ENCODE results near the gene CCL4L2.
"Not testable (repeated sequence)": the region's sequence is repeated elsewhere in the genome, so short reads cannot be mapped to it uniquely, and the experiment has no call there.

The CCL4L2 gene

GRCh38 chr17:36195434-36196130 lies 15.3 kb upstream of the CCL4L2 start:
- DNase-seq, result no peak

GRCh38 chr17:36196131-36196486 lies 14.8 kb upstream of the CCL4L2 start:
- no peak for DNase-seq

GRCh38 chr17:36197387-36197703 lies 13.5 kb upstream of the CCL4L2 start:
- no peak for DNase-seq

- no peak for DNase-seq
Measured at GRCh38 chr17:36198831-36199465, 11.9 kb upstream of the CCL4L2 start.

- not testable (repeated sequence) for DNase-seq
Measured at GRCh38 chr17:36201102-36201501, 9.8 kb upstream of the CCL4L2 start.

DNA sequence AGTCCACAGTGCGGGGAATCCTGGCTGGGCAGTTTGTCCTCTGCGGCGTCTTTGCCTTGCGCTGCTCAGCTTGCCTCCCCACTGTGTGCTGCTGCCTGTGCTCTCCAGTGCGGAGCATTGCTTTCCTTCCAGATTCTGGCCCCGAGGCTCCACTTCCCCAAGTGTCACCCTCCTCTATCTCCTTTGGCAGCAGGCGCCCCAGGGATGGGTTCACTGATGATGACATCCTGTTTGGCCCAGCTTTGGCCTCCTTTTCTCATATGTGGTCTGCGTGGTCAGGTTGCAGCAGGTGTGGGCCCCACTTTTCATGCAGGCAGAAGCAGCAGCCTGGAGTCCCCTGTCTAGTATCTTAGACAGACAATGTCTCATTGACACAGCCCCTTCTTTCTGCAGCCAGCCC lies 9.4 kb upstream of the CCL4L2 start:
- DNase-seq, result not testable (repeated sequence)

DNA sequence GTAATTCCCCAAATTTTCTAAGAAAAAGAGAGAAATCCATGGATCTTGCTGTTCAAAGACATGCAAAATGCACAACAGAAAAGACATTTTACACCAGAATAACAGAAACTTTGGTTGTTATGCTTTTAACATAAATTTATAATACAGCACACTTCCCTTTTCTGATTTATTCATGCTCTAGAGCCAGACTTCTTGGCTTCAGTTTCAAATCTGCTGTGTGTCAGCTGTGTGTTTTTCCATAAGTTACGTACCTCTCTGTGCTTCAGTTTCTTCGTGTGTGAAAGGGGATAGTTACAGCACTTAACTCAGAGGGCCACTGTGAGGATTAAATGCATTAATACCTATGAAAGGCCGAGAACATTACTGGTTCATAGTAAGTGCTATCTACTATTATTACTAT lies 7.5 kb upstream of the CCL4L2 start:
- no peak for DNase-seq

GRCh38 chr17:36204724-36205500 lies 6.0 kb upstream of the CCL4L2 start:
- DNase-seq, result no peak

- no peak for DNase-seq
Measured at GRCh38 chr17:36205637-36206485, 5.0 kb upstream of the CCL4L2 start.

DNA sequence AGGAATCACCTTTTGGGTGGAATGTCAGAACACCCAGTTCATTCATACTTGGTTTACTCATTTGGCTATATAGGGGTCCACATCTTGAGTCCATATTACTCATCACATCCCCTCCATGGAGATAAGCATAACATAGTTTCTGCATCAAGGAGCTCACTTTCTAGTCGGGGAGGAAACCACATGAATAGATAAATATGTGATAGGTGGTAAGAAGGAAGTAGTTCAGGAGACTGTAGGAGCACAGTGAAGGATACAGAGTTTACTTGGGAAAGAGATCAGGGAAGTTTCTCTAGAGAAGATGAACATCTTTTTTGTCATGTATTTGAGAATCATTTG lies 4.4 kb upstream of the CCL4L2 start:
- DNase-seq, result not testable (repeated sequence)

DNA sequence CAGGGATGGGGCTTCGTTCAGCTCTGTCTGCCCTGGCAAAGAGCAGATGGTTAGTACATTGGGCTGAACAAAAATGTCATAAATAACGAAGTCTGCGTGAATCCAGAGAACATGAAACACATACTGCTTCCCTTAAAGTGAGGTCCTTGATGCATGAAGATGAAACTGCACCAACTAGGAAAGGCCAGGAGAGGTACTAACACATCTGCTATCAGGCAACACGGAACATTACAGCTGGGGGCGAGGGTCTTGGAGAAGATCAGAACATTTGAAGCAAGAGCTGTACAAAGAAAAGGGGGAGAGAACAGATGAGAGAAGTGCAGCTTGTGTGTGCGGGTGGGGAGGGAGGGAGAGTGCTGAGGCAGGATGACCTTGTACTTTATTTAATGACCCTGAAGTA lies 3.5 kb upstream of the CCL4L2 start:
- DNase-seq, result not testable (repeated sequence)

GRCh38 chr17:36209575-36209974 lies 1.3 kb upstream of the CCL4L2 start:
- no peak for DNase-seq

DNA sequence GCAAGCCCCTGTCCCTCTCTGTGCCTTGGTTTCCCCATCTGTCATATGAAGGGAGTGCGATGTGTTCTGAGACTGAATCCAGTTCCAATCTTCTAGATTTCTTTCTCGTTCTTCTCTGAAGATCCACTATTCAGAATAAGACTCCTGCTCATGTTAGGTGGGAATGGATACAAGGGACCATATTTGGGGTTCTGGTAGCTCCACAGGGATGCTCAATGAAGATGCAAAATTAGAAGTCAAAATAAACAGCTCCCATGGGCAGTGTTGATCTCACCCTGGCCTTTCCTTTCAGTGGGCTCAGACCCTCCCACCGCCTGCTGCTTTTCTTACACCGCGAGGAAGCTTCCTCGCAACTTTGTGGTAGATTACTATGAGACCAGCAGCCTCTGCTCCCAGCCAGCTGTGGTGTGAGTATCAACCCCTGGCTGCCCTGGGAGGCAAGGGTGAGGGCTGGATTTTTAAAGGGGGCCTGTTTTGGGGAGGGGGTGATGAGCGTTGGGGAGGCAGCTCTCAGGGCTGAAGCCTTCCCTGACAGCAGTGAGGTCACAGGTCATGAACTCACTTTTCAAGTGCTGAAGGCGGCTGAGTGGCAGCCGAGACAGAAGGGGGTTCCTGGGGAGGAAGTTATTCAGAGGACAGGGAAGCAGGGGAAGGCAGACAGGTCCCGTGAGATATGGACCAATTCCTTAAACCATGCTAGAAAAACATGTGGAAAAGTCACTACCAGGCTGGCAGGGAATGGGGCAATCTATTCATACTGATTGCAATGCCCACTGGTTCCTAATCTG lies 815 bp downstream of the CCL4L2 start:
- not testable (repeated sequence) for DNase-seq

DNA sequence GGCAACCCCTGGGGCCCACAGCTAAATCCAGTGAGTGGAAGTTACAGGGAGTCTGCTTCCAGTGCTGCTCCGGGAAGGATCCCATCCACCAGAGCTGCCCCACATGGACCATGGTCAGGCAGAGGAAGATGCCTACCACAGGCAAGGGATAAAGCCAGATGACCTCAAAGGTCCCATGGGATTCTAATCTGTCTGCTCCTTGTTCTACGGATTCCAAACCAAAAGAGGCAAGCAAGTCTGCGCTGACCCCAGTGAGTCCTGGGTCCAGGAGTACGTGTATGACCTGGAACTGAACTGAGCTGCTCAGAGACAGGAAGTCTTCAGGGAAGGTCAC lies 1.4 kb downstream of the CCL4L2 start:
- DNase-seq, result no peak

GRCh38 chr17:36212966-36213365 lies 2.1 kb downstream of the CCL4L2 start:
- no peak for DNase-seq

GRCh38 chr17:36213695-36214094 lies 2.8 kb downstream of the CCL4L2 start:
- DNase-seq, result no peak

- DNase-seq, result no peak
Measured at GRCh38 chr17:36214918-36215317, 4.1 kb downstream of the CCL4L2 start.

DNA sequence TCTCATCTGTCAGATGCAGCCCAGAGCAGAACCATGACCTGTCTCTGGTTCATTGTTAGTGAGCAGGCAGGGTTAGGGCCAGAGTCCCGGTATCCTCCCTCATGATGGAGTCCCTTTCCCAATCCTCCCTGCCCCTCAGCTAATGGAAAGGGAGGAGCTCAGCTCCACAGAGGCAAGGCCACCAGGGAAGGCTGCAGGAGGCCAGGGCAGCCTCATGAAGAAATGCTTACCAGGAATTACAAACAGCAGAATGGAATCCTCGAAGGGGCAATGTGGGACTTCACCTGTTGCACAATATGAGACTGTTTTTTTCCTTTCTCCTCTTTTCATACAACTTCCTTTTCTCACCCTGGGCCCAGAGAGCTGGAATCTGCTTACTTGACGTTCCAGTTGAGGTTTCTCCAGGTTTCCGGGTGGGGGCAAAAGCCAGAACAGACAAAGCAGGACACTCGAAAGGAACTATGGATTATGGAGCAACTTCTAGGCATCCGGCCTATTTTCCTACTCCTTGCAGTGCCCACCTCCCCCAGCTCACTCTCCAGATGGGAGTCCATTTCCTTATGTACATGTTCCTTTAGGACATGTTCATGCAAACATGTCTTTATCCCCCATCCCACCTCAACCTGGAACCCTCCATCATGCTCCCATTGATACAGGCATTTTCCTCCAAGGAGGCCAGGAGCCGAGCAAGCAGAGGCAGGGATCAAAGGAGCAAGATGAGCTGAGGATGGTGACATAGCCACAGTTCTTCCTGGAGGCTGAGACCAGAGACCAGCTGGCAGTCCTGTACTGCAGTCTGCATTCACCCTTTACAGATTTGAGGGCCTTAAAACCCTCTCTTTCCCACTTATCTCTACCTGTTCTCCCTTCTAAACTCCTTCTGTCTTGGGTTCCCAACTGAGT lies 4.8 kb downstream of the CCL4L2 start:
- not testable (repeated sequence) for DNase-seq

GRCh38 chr17:36219556-36219955 lies 8.7 kb downstream of the CCL4L2 start:
- DNase-seq, result not testable (repeated sequence)

GRCh38 chr17:36220737-36221580 lies 10.1 kb downstream of the CCL4L2 start:
- not testable (repeated sequence) for DNase-seq

Data from stimulated activated naive CD4-positive, alpha-beta T cell treated with Interleukin-2 at 50 U/mL for 16 hours (primary cell).